OCI-LY3 (cell line): Measurements from ENCODE around the gene HOXB6.

Experiments
- CTCF ChIP-seq: fragments of 200-600, 300-600 bp; sonication (generic); IDR thresholded peaks from 2 replicates; pipeline ENCODE4 v1.5.1; 2014; ENCODE audit warnings: antibody characterized with exemption, low read length, low read depth
- EZH2phosphoT487 ChIP-seq: fragments of 200-600 bp; shearing (Covaris generic); IDR thresholded peaks from 2 replicates; pipeline ENCODE4 v1.6.1; 2018; ENCODE audit warnings: antibody characterized with exemption, mixed run types, low read depth

DNA sequence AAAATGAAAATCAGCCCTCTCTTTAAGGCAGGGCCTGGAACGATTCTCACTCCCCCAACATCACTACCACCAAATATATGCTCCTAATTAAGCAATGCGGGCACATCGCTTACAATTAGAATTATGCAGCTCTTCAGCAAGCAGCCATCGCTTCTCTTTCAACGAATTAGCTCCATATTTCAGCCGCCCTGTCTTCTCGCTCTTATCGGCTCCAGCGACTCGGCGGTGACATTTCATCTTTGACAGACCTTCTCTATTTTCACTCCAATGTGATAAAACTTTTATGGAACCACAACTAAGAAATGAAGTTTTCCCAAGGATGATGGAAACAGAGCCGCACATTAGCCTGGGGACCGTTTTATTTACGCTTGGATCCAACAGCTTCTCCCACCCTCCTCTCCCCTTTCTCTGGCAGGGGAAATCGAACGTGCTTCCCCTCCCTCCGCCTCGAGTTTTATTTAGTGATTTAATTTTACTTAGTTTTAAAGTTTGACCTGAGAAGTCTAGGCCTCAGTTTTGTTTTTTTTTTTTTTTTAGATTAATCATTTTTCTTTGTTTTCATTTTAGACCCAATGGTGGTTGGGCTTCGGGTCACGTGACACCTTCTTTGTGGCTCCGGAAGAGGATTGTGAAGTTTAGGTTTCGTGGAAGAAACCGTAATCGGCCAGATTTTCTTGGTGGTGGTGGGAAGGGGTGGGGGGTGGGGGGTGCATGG, 56.8 kb downstream of the HOXB6 start:
- TF ChIP-seq EZH2phosphoT487 (no peak), CTCF (no peak)
